HUES64 (cell line): Measurements from ENCODE around the gene ELP6.
"Not testable (repeated sequence)": the region's sequence is repeated elsewhere in the genome, so short reads cannot be mapped to it uniquely, and the experiment has no call there.

Experiments
- H3K27ac ChIP-seq: 2 replicates; pipeline ENCODE4 v1.7.0; 2013; ENCODE audit warnings: low read depth, low read length, inconsistent platforms
- H3K27me3 ChIP-seq: 2 replicates; pipeline ENCODE4 v1.6.1; 2013; ENCODE audit warnings: mild to moderate bottlenecking, low read length; ENCODE audit not compliant: insufficient read depth
- H3K36me3 ChIP-seq: 2 replicates; pipeline ENCODE4 v1.6.1; 2013; ENCODE audit warnings: mild to moderate bottlenecking, low read length; ENCODE audit not compliant: insufficient read depth
- H3K4me1 ChIP-seq: 2 replicates; pipeline ENCODE4 v1.6.1; 2013; ENCODE audit warnings: mild to moderate bottlenecking, low read length, moderate library complexity; ENCODE audit not compliant: insufficient read depth
- H3K4me3 ChIP-seq: 2 replicates; pipeline ENCODE4 v1.5.1; 2013; ENCODE audit warnings: mild to moderate bottlenecking, low read length, moderate library complexity
- H3K9ac ChIP-seq: 2 replicates; pipeline ENCODE4 v1.6.1; 2013; ENCODE audit warnings: mild to moderate bottlenecking, low read depth, low read length
- H3K9me3 ChIP-seq: 2 replicates; pipeline ENCODE4 v1.6.1; 2013; ENCODE audit warnings: low read depth, low read length; ENCODE audit not compliant: insufficient read depth
- WGBS: fragments of 150-250, 120-280 bp; methylation state at CpG from one replicate; pipeline ENCODE4 v1.1.7; 2013; ENCODE audit warnings: missing lambda C conversion rate; 5-methylcytosine and 5-hydroxymethylcytosine counted together

The ELP6 gene

GRCh38 chr3:47527952-47528725 is 14.6 kb upstream of the ELP6 start:
- no peak overlapping the region for H3K27ac ChIP-seq
- H3K36me3 ChIP-seq, result no peaks in the 10 kb centered on the region
- no peaks in the 10 kb centered on the region for H3K4me1 ChIP-seq
- H3K9me3 ChIP-seq, result no peaks in the 10 kb centered on the region
- H3K4me3 ChIP-seq, result no peak overlapping the region
- 84% methylated on average over 6 of the region's 6 CpGs for WGBS
- H3K27me3 ChIP-seq, result peaks cover 3% of the 10 kb centered on the region; the same call in 1 of the 2 replicates
- no peak overlapping the region for H3K9ac ChIP-seq

GRCh38 chr3:47525617-47526016 is 12.1 kb upstream of the ELP6 start:
- 95% methylated on average over 4 of the region's 4 CpGs for WGBS
- Histone ChIP-seq H3K4me1 (peaks cover 7% of the 10 kb centered on the region), H3K27ac (no peak overlapping the region), H3K9ac (no peak overlapping the region), H3K9me3 (no peaks in the 10 kb centered on the region), H3K27me3 (peaks cover 12% of the 10 kb centered on the region), H3K36me3 (no peaks in the 10 kb centered on the region), H3K4me3 (no peak overlapping the region)

- WGBS, result 75% methylated on average over 4 of the region's 4 CpGs
- H3K27me3 ChIP-seq, result peaks cover 12% of the 10 kb centered on the region
- no peak overlapping the region for H3K4me3 ChIP-seq
- peaks cover 9% of the 10 kb centered on the region for H3K4me1 ChIP-seq
- H3K9ac ChIP-seq, result no peak overlapping the region
- H3K9me3 ChIP-seq, result no peaks in the 10 kb centered on the region
- no peak overlapping the region for H3K27ac ChIP-seq
- no peaks in the 10 kb centered on the region for H3K36me3 ChIP-seq
Measured at GRCh38 chr3:47523310-47524073, 10.0 kb upstream of the ELP6 start.

GRCh38 chr3:47522082-47522987 is 8.8 kb upstream of the ELP6 start:
- Histone ChIP-seq H3K27me3 (peaks cover 12% of the 10 kb centered on the region), H3K9me3 (no peaks in the 10 kb centered on the region), H3K9ac (no peak overlapping the region; the same call in 1 of the 2 replicates), H3K4me3 (no peak overlapping the region), H3K27ac (no peak overlapping the region), H3K4me1 (peaks cover 9% of the 10 kb centered on the region), H3K36me3 (no peaks in the 10 kb centered on the region)
- WGBS, result 49% methylated on average over 15 of the region's 15 CpGs

- Histone ChIP-seq H3K4me3 (no peak overlapping the region), H3K4me1 (peaks cover 9% of the 10 kb centered on the region), H3K36me3 (no peaks in the 10 kb centered on the region), H3K27me3 (peaks cover 12% of the 10 kb centered on the region), H3K9me3 (no peaks in the 10 kb centered on the region), H3K27ac (peak overlapping the region; percentile 5), H3K9ac (no peak overlapping the region)
Measured at GRCh38 chr3:47520756-47521155, 7.2 kb upstream of the ELP6 start.

GRCh38 chr3:47517937-47518336 is 4.4 kb upstream of the ELP6 start:
- H3K9ac ChIP-seq, result no peak overlapping the region
- H3K27me3 ChIP-seq, result peaks cover 8% of the 10 kb centered on the region
- 95% methylated on average over 2 of the region's 2 CpGs for WGBS
- no peak overlapping the region for H3K4me3 ChIP-seq
- H3K4me1 ChIP-seq, result peaks cover 9% of the 10 kb centered on the region
- H3K9me3 ChIP-seq, result no peaks in the 10 kb centered on the region
- H3K27ac ChIP-seq, result no peak overlapping the region
- no peaks in the 10 kb centered on the region for H3K36me3 ChIP-seq

GRCh38 chr3:47515864-47516319 is 2.4 kb upstream of the ELP6 start:
- H3K27ac ChIP-seq, result no peak overlapping the region
- no peaks in the 10 kb centered on the region for H3K27me3 ChIP-seq
- H3K9me3 ChIP-seq, result no peaks in the 10 kb centered on the region
- peaks cover 7% of the 10 kb centered on the region for H3K36me3 ChIP-seq
- no peak overlapping the region for H3K4me3 ChIP-seq
- peaks cover 4% of the 10 kb centered on the region for H3K4me1 ChIP-seq
- 75% methylated on average over 5 of the region's 5 CpGs for WGBS
- H3K9ac ChIP-seq, result no peak overlapping the region

- Histone ChIP-seq H3K27me3 (no peaks in the 10 kb centered on the region), H3K4me1 (no peaks in the 10 kb centered on the region), H3K9ac (no peak overlapping the region), H3K27ac (no peak overlapping the region), H3K36me3 (peaks cover 15% of the 10 kb centered on the region), H3K4me3 (no peak overlapping the region), H3K9me3 (no peaks in the 10 kb centered on the region)
- 92% methylated on average over 5 of the region's 5 CpGs for WGBS
Measured at GRCh38 chr3:47515100-47515499, 1.6 kb upstream of the ELP6 start.

GRCh38 chr3:47512416-47513124 is 942 bp downstream of the ELP6 start:
- no peaks in the 10 kb centered on the region for H3K4me1 ChIP-seq
- 18% methylated on average over 34 of the region's 36 CpGs for WGBS
- peaks cover 35% of the 10 kb centered on the region for H3K36me3 ChIP-seq
- H3K9me3 ChIP-seq, result no peaks in the 10 kb centered on the region
- peak overlapping the region; percentile 96 for H3K27ac ChIP-seq
- peak overlapping the region; percentile 83 for H3K9ac ChIP-seq
- H3K4me3 ChIP-seq, result peak overlapping the region; percentile 75
- no peaks in the 10 kb centered on the region for H3K27me3 ChIP-seq

- not testable (repeated sequence) for H3K9ac ChIP-seq, H3K4me1 ChIP-seq, H3K4me3 ChIP-seq, H3K27ac ChIP-seq, H3K9me3 ChIP-seq, H3K27me3 ChIP-seq
- H3K36me3 ChIP-seq, result peaks cover 65% of the 10 kb centered on the region
- 92% methylated on average over 6 of the region's 6 CpGs for WGBS
Measured at GRCh38 chr3:47505267-47505666, 8.2 kb downstream of the ELP6 start.
